Upper lobe of left lung (tissue), 6 donors: ENCODE measurements around the gene SREBF1. TPM values are rescaled to one million over a fixed set of nuclear protein-coding genes. Genes with fewer than 3 reads are reported as not detected.
A peak's percentile ranks its signal among the peaks of the same experiment; 100 is the strongest.

Experiments
- ATAC-seq, 2 donors: fragments of 200-7000 bp; cut with Tn5 transposase; one replicate each; pipeline ENCODE4 v1.9.1; 2022; ENCODE audit warnings: mild to moderate bottlenecking in 2 of 2, moderate library complexity in 2 of 2; ENCODE audit not compliant: low FRiP score in 2 of 2
- DNase-seq, 2 donors: peaks; one replicate each; pipeline ENCODE4 v3.0.0-alpha.2; 2019 to 2020
- H3K27ac ChIP-seq, 4 donors: fragments of 200-600 bp; sonication (generic); one replicate each; pipeline ENCODE4 v1.5.1; 2016 to 2019
- H3K27me3 ChIP-seq, 4 donors: fragments of 200-600 bp; sonication (generic); one replicate each; pipeline ENCODE4 v1.5.1; 2017 to 2019
- H3K36me3 ChIP-seq, 4 donors: fragments of 200-600 bp; sonication (generic); one replicate each; pipeline ENCODE4 v1.5.1; 2016 to 2019
- H3K4me1 ChIP-seq, 4 donors: fragments of 200-600 bp; sonication (generic); one replicate each; pipeline ENCODE4 v1.5.1; 2018 to 2019
- H3K4me3 ChIP-seq, 4 donors: fragments of 200-600 bp; sonication (generic); one replicate each; pipeline ENCODE4 v1.5.1; 2017 to 2019; ENCODE audit warnings: mild to moderate bottlenecking in 2 of 4, moderate library complexity in 1 of 4
- H3K9me3 ChIP-seq, 4 donors: fragments of 200-600 bp; sonication (generic); one replicate each; pipeline ENCODE4 v1.5.1; 2018 to 2019
- EP300 ChIP-seq, 4 donors: sonication (generic); formaldehyde crosslinking; IDR thresholded peaks; one replicate each; pipeline ENCODE4 v1.5.1; 2017; ENCODE audit warnings: antibody characterized with exemption in 4 of 4, control low read depth in 2 of 4
- POLR2A ChIP-seq, 4 donors: fragments of 450-650 bp; IDR thresholded peaks; one replicate each; pipeline ENCODE4 v1.5.1; 2016 to 2017; ENCODE audit warnings: antibody characterized with exemption in 4 of 4, mild to moderate bottlenecking in 2 of 4
- POLR2AphosphoS5 ChIP-seq, 2 donors: sonication (generic); formaldehyde crosslinking; IDR thresholded peaks; one replicate each; pipeline ENCODE4 v1.5.1; 2017; ENCODE audit warnings: antibody characterized with exemption in 2 of 2
- WGBS, 2 donors: methylation state at CpG; one replicate each; pipeline ENCODE4 v1.1.5; 2017 to 2018; 5-methylcytosine and 5-hydroxymethylcytosine counted together
- total RNA-seq, 6 donors: library from RNA; depleted of rRNA in 4 of 6; stranded (reverse); fragments of >200 nt in 4 of 6; gene quantifications; one replicate each; pipeline versions ENCODE4 v1.1.0 to v1.2.1, GENCODE V29; 2016 to 2021
- TF ChIP-seq, protein P1 (sequence below), 6 experiments: fragments of 450-650 bp in 4 of 6; fragments of 200-600 bp in 2 of 6; sonication (generic) in 2 of 6; IDR thresholded peaks; one replicate each; pipeline ENCODE4 v1.5.1; 2016 to 2019; ENCODE audit warnings: antibody characterized with exemption in 6 of 6
- donor health status: DM: no; HTN: no; CAD: no; lungs with moderate emphysema.
- donor health status: DM: no; HTN: yes; CAD: no; lungs with severe emphysema.

SREBF1 gene
- total RNA-seq, 6 donors from 2014 or later: 64.2 to 579 (median 123) TPM

DNA sequence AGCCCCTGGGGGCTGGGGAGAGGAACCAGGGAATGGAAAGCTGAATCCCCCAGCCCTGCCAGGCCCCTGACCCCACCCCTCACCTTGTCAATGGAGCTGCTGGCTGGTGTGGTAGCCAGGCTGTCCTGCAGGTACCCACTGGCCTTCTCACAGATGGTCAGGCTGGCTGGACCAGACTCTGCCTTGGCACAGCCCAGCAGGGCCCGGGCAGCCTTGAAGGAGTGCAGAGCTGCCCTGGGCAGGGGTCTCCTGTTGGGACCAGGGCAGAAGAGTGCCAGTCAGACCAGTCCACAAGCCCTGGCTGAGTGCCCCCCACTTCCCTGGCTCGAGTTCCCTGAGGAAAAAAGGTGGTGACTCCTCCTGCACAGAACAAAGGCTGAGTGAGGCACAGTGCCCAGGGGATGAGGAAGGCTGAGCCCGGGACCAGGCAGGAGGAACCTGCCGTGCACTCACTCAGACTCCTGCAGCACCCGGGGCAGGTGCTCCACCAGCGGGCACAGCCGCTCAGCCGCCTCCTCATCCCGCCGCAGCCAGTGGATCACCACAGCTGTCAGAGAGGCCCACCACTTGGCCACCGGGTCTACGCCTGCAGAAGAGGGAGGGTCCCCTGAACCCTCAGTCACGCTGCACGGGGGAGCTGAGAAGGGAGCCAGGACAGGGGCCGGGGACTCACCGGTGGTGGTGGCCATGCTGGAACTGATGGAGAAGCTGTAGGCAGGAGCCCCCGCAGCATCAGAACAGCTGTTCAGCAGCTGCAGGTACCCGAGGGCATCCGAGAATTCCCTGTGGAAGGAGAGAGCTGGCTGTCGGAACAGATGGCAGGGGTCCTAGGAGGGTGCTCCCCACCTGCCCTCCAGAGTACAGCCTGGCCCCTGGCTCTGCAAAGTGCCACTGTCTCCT is 22.4 kb downstream of the SREBF1 start:
- 88 to 93% methylated on average over 3 to 20 of the region's 20 CpGs for WGBS, 2 donors
- peak overlapping the region in 2 of 4 donors; percentile 26 to 30 for H3K27ac ChIP-seq
- no peak overlapping the region for H3K4me3 ChIP-seq
- H3K9me3 ChIP-seq: no peaks in the 10 kb centered on the region
- DNase-seq (peak in 1 of 2 donors; percentile 72), ATAC-seq (no peak)
- H3K4me1 ChIP-seq: peaks cover 20 to 45% (median 35%) of the 10 kb centered on the region in 4 donors
- H3K27me3 ChIP-seq: no peaks in the 10 kb centered on the region
- TF ChIP-seq EP300 (IDR thresholded peaks at IDR 0.05): no peak
- peaks cover 48 to 80% (median 76%) of the 10 kb centered on the region in 4 donors for H3K36me3 ChIP-seq

DNA sequence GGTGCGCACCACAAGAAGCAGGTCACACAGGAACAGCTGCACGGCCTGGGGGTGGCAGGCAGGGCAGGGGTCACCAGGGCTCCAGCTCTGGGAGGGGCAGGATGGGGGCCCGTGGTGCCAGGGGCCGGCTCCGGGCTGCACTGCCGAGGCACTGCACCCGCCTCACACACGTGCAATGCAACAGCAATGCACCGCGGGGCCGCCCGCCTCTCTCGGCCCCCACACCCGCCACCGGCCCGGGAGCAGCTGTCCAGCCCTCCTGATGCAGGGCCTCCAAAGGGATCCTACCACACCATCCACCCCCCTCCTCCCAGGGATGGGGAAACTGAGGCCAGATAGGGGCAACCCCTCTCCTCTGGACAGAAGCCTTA is 23.1 kb downstream of the SREBF1 start:
- 94% methylated on average over 11 of the region's 16 CpGs; no CpG with 5 or more reads in 1 of the 2 donors for WGBS, 2 donors
- Histone ChIP-seq H3K27me3 (no peaks in the 10 kb centered on the region), H3K9me3 (no peaks in the 10 kb centered on the region), H3K4me3 (no peak overlapping the region), H3K36me3 (peaks cover 41 to 76% (median 71%) of the 10 kb centered on the region in 4 donors), H3K27ac (peak overlapping the region in 2 of 4 donors; percentile 26 to 39), H3K4me1 (peaks cover 18 to 45% (median 30%) of the 10 kb centered on the region in 4 donors)
- peak in 1 of 2 donors; percentile 83 for DNase-seq
- TF ChIP-seq, protein P1, sequence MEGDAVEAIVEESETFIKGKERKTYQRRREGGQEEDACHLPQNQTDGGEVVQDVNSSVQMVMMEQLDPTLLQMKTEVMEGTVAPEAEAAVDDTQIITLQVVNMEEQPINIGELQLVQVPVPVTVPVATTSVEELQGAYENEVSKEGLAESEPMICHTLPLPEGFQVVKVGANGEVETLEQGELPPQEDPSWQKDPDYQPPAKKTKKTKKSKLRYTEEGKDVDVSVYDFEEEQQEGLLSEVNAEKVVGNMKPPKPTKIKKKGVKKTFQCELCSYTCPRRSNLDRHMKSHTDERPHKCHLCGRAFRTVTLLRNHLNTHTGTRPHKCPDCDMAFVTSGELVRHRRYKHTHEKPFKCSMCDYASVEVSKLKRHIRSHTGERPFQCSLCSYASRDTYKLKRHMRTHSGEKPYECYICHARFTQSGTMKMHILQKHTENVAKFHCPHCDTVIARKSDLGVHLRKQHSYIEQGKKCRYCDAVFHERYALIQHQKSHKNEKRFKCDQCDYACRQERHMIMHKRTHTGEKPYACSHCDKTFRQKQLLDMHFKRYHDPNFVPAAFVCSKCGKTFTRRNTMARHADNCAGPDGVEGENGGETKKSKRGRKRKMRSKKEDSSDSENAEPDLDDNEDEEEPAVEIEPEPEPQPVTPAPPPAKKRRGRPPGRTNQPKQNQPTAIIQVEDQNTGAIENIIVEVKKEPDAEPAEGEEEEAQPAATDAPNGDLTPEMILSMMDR (IDR thresholded peaks at IDR 0.05): no peak
- no peak for TF ChIP-seq POLR2AphosphoS5 (IDR thresholded peaks at IDR 0.05)
- no peak for TF ChIP-seq POLR2A (IDR thresholded peaks at IDR 0.05)
- TF ChIP-seq EP300 (IDR thresholded peaks at IDR 0.05): no peak
- ATAC-seq: no peak

DNA sequence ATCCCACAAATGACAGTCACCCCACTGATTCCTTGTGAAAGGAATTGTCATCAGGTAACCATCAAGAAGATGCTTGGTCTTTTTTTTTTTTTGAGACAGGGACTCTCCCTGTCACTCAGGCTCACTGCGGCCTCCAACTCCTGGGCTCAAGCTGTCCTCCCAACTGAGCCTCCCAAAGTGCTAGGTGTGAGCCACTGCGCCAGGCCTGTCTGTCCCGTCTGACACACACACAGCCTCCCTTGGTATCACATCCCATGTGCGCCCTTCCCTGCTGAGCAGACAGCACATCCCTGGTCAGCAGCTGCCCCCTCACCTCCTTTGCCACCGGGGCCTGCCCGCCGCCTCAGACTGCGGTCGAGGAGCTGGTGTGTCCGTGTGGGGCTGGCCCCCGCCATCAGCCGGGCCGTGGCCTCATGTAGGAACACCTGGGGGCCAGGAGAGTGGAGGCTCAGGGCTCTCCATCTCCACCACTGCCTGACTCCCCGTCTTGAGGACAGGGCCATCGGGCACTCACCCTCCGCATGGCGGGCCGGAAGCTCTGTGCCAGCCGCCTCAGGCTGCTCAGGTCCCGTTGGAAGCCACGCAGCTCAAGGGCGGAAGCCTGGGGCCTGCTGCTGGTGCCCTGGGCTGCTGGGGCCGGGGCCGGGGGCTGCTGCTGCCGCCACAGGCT is 23.6 kb downstream of the SREBF1 start:
- DNase-seq (peak in 1 of 2 donors; percentile 85), ATAC-seq (no peak)
- peak overlapping the region in 2 of 4 donors; percentile 39 to 55 for H3K27ac ChIP-seq
- H3K27me3 ChIP-seq: no peaks in the 10 kb centered on the region
- TF ChIP-seq POLR2A (IDR thresholded peaks at IDR 0.05): no peak
- no peak for TF ChIP-seq POLR2AphosphoS5 (IDR thresholded peaks at IDR 0.05)
- TF ChIP-seq, protein P1 (IDR thresholded peaks at IDR 0.05): no peak
- TF ChIP-seq EP300 (IDR thresholded peaks at IDR 0.05): no peak
- 95 to 98% methylated on average over 8 to 21 of the region's 25 CpGs for WGBS, 2 donors
- no peaks in the 10 kb centered on the region for H3K9me3 ChIP-seq
- peaks cover 18 to 41% (median 25%) of the 10 kb centered on the region in 4 donors for H3K4me1 ChIP-seq
- H3K4me3 ChIP-seq: no peak overlapping the region
- peaks cover 40 to 72% (median 66%) of the 10 kb centered on the region in 4 donors for H3K36me3 ChIP-seq

DNA sequence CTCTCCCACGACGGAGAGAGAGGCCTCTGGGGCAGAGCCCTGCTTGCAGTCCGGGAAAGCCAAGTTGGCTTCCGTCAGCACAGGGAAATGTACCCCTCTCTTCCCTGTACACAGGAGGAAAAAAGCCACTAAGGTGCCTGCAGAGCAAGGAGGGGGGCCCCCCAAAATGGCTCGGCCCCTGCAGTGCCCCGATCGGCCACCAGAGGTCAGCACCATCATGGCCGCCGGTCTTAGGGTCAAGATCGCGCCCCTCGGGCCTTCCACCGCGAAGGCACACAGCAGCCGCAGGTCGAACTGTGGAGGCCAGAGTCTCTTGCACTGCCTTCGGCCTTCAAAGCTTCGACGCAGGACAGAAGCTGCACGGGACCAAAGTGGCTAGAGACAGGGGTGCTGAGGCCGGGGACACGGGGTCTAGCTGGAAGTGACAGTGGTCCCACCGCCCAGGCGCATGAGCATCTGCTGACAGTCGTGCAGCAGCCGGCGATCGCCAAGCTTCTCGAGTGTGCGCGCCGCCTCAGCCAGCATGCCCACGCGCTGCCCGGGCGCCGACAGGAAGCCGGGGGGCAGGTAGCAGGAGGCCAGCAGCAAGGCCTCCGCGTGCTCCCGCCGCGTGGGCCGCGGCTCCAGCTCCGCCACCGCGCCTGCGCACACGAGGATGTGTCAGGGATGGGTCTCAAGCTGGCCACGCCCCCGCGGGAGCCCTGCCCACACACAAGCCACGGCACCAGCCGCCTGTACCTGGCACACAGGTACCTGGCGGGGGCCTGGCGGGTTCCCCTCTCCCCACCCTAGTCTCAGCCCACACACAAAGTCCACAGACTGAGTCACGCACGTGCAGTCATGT is 24.4 kb downstream of the SREBF1 start:
- peak; percentile 82 to 96 for DNase-seq
- WGBS, 2 donors: 30 to 63% methylated on average over 25 to 50 of the region's 59 CpGs
- peak; percentile 77 to 79 for ATAC-seq
- Histone ChIP-seq H3K27ac (peak overlapping the region in 3 of 4 donors; percentile 15 to 55 (median 46)), H3K27me3 (no peaks in the 10 kb centered on the region), H3K4me3 (no peak overlapping the region), H3K9me3 (no peaks in the 10 kb centered on the region), H3K4me1 (peaks cover 18 to 36% (median 23%) of the 10 kb centered on the region in 4 donors), H3K36me3 (peaks cover 40 to 67% (median 61%) of the 10 kb centered on the region in 4 donors)
- no peak for TF ChIP-seq POLR2A (IDR thresholded peaks at IDR 0.05)
- no peak for TF ChIP-seq EP300 (IDR thresholded peaks at IDR 0.05)
- TF ChIP-seq, protein P1 (IDR thresholded peaks at IDR 0.05): peak; percentile 99 to 100 (median 99)
- TF ChIP-seq POLR2AphosphoS5 (IDR thresholded peaks at IDR 0.05): no peak
